Measurements from ENCODE around the gene NCS1. TPM values are rescaled to one million over a fixed set of nuclear protein-coding genes. Genes with fewer than 3 reads are reported as not detected.
"Not testable (repeated sequence)": the region's sequence is repeated elsewhere in the genome, so short reads cannot be mapped to it uniquely, and the experiment has no call there.

The NCS1 gene
- total RNA-seq, 1 donor from 2014 or later, result 206 TPM

GRCh38 chr9:130265431-130266235 lies 93.4 kb downstream of the NCS1 start, which contains the start of gene HMCN2:
TSS of gene HMCN2 (plus strand) at chr9:130265760. CDS start at chr9:130265879, 119 bp downstream.
- DNase-seq, result no peak

GRCh38 chr9:130266236-130267098 lies 94.3 kb downstream of the NCS1 start:
- DNase-seq, result no peak

GRCh38 chr9:130267930-130268329 lies 95.7 kb downstream of the NCS1 start:
- no peak for DNase-seq

- DNase-seq, result no peak
Observed at GRCh38 chr9:130268521-130269211, 96.5 kb downstream of the NCS1 start.

- DNase-seq, result no peak
Observed at GRCh38 chr9:130271473-130271872, 99.3 kb downstream of the NCS1 start.

- DNase-seq, result no peak
Observed at GRCh38 chr9:130275156-130275555, 103.0 kb downstream of the NCS1 start.

- DNase-seq, result no peak
Observed at GRCh38 chr9:130276121-130276520, 103.9 kb downstream of the NCS1 start.

GRCh38 chr9:130276955-130277354 lies 104.8 kb downstream of the NCS1 start:
- no peak for DNase-seq

- not testable (repeated sequence) for DNase-seq
Observed at GRCh38 chr9:130277525-130277924, 105.3 kb downstream of the NCS1 start.

- no peak for DNase-seq
Observed at GRCh38 chr9:130283539-130284248, 111.5 kb downstream of the NCS1 start.

GRCh38 chr9:130284249-130284625 lies 112.0 kb downstream of the NCS1 start:
- DNase-seq, result no peak

GRCh38 chr9:130284690-130285089 lies 112.5 kb downstream of the NCS1 start:
- DNase-seq, result no peak

- DNase-seq, result no peak
Observed at GRCh38 chr9:130285271-130285670, 113.1 kb downstream of the NCS1 start.

GRCh38 chr9:130286072-130286770 lies 114.0 kb downstream of the NCS1 start:
- DNase-seq, result no peak

Other genes starting within 250 kb of the NCS1 start
- gene FNBP1, start 129.2 kb upstream of the NCS1 start, total RNA-seq, result 59.9 TPM
- 22.3 TPM for gene GPR107, start 118.5 kb upstream of the NCS1 start, total RNA-seq
- not detected for gene HMCN2, start 93.4 kb downstream of the NCS1 start, total RNA-seq

All from occipital lobe (tissue), 2 donors.